SK-N-SH (cell line): ENCODE measurements around the gene ATXN10. TPM values are rescaled to one million over a fixed set of nuclear protein-coding genes. Genes with fewer than 3 reads are reported as not detected.

Experiments
- CTCF ChIA-PET: fragments of 300-600, 350-600 bp; formaldehyde crosslinking; extraction: SDS; loops from one replicate; lab custom pipeline; 2021; lab: Yijun Ruan, JAX
- POLR2A ChIA-PET: fragments of 350-600 bp; sonication (Branson Sonifier 250); formaldehyde crosslinking; extraction: SDS; loops from one replicate; lab custom pipeline; 2020; ENCODE audit warnings: antibody characterized with exemption, inconsistent platforms; lab: Yijun Ruan, JAX
- DNase-seq: peaks from one replicate; pipeline ENCODE4 v3.0.0; 2012
- H2AFZ ChIP-seq: fragments of 200-600 bp; sonication (generic); 2 replicates; pipeline ENCODE4 v1.8.1; 2016; ENCODE audit warnings: antibody characterized with exemption, mild to moderate bottlenecking, low read depth
- H3F3A ChIP-seq: fragments of 200-600 bp; sonication (generic); replicated peaks from 2 replicates; pipeline ENCODE3; 2016; ENCODE audit warnings: antibody characterized with exemption, mild to moderate bottlenecking; ENCODE audit not compliant: insufficient read depth
- H3K27ac ChIP-seq, 2 experiments: fragments of 200-500 bp in 1 of 2; fragments of 200-600 bp in 1 of 2; sonication (Bioruptor generic) in 1 of 2; sonication (generic), shearing (Covaris generic) in 1 of 2; 2 replicates each; pipeline versions ENCODE4 v1.5.1 to v1.6.1; 2014 to 2016; ENCODE audit warnings: low read depth in 2 of 2, inconsistent platforms in 1 of 2, low read length in 1 of 2, mild to moderate bottlenecking in 1 of 2, mixed read lengths in 1 of 2
- H3K27me3 ChIP-seq: fragments of 200-600 bp; sonication (generic), shearing (Covaris generic); 2 replicates; pipeline ENCODE4 v1.6.1; 2016; ENCODE audit warnings: mixed run types; ENCODE audit not compliant: insufficient read depth
- H3K36me3 ChIP-seq, 2 experiments: fragments of 200-500 bp in 1 of 2; fragments of 200-600 bp in 1 of 2; sonication (Bioruptor generic) in 1 of 2; sonication (generic) in 1 of 2; replicated peaks in 1 of 2; 2 replicates each; pipeline versions ENCODE3 to v1.5.1; 2014 to 2016; ENCODE audit warnings: low read length in 1 of 2, mild to moderate bottlenecking in 1 of 2; ENCODE audit not compliant: insufficient read depth in 2 of 2, control insufficient read depth in 1 of 2
- H3K4me1 ChIP-seq, 2 experiments: fragments of 200-500 bp in 1 of 2; fragments of 200-600 bp in 1 of 2; sonication (Bioruptor generic) in 1 of 2; sonication (generic), shearing (Covaris generic) in 1 of 2; 2 replicates each; pipeline versions ENCODE4 v1.5.1 to v1.6.1; 2014 to 2016; ENCODE audit warnings: low read depth in 1 of 2, low read length in 1 of 2, mixed run types in 1 of 2; ENCODE audit not compliant: insufficient read depth in 2 of 2, control insufficient read depth in 1 of 2
- H3K4me2 ChIP-seq: fragments of 200-600 bp; sonication (generic), shearing (Covaris generic); 2 replicates; pipeline ENCODE4 v1.6.1; 2017; ENCODE audit warnings: mixed run types
- H3K4me3 ChIP-seq, 2 experiments: fragments of 200-500 bp in 1 of 2; fragments of 200-600 bp in 1 of 2; sonication (Bioruptor generic) in 1 of 2; sonication (generic), shearing (Covaris generic) in 1 of 2; 2 replicates each; pipeline versions ENCODE4 v1.5.1 to v1.8.1; 2014 to 2016; ENCODE audit warnings: low read depth in 2 of 2, inconsistent platforms in 1 of 2, low read length in 1 of 2, mild to moderate bottlenecking in 1 of 2, mixed read lengths in 1 of 2, moderate library complexity in 1 of 2
- H3K79me2 ChIP-seq: fragments of 200-600 bp; sonication (generic); 2 replicates; pipeline ENCODE4 v1.8.1; 2017; ENCODE audit warnings: mild to moderate bottlenecking; ENCODE audit not compliant: insufficient read depth
- H3K9ac ChIP-seq: fragments of 200-600 bp; sonication (generic); 2 replicates; pipeline ENCODE4 v1.6.1; 2017; ENCODE audit warnings: mixed run types
- H3K9me2 ChIP-seq: fragments of 200-600 bp; sonication (generic); 2 replicates; pipeline ENCODE4 v1.6.1; 2017; ENCODE audit warnings: mixed run types
- H3K9me3 ChIP-seq: fragments of 200-600 bp; sonication (generic); 2 replicates; pipeline ENCODE4 v1.6.1; 2017; ENCODE audit warnings: mixed run types, mild to moderate bottlenecking, moderate library complexity
- H4K20me1 ChIP-seq: fragments of 200-600 bp; sonication (generic); 2 replicates; pipeline ENCODE4 v1.6.1; 2017; ENCODE audit warnings: mild to moderate bottlenecking, mixed run types; ENCODE audit not compliant: insufficient read depth
- EZH2phosphoT487 ChIP-seq: fragments of 200-600 bp; sonication (generic); IDR thresholded peaks from 2 replicates; pipeline ENCODE4 v1.6.1; 2017; ENCODE audit warnings: low read depth, mixed run types, mild to moderate bottlenecking, antibody characterized with exemption, moderate library complexity, borderline replicate concordance
- IRF3 ChIP-seq: fragments of 150-350 bp; IDR thresholded peaks from 2 replicates; pipeline ENCODE4 v1.6.1; 2016; ENCODE audit warnings: mild to moderate bottlenecking, low read depth, low read length
- JUND ChIP-seq: IDR thresholded peaks from 2 replicates; pipeline ENCODE4 v1.4.0; 2012
- MEF2A ChIP-seq: IDR thresholded peaks from 2 replicates; pipeline ENCODE4 v1.4.0; 2012; ENCODE audit warnings: low read depth, borderline replicate concordance
- MXI1 ChIP-seq: IDR thresholded peaks from 2 replicates; pipeline ENCODE4 v1.6.1; 2012; ENCODE audit warnings: mild to moderate bottlenecking, low read depth, low read length, improper control_type of control experiment
- NFIC ChIP-seq: IDR thresholded peaks from 2 replicates; pipeline ENCODE4 v1.4.0; 2012; ENCODE audit warnings: borderline replicate concordance
- POLR2AphosphoS5 ChIP-seq: IDR thresholded peaks from 2 replicates; pipeline ENCODE4 v1.6.1; 2012; ENCODE audit warnings: low read depth, low read length
- RCOR1 ChIP-seq: fragments of 150-350 bp; IDR thresholded peaks from 2 replicates; pipeline ENCODE4 v1.6.1; 2017; ENCODE audit warnings: antibody characterized with exemption, low read length
- RFX5 ChIP-seq: IDR thresholded peaks from 2 replicates; pipeline ENCODE4 v1.6.1; 2012; ENCODE audit warnings: mild to moderate bottlenecking, improper control_type of control experiment, low read length
- TAF1 ChIP-seq: IDR thresholded peaks from 2 replicates; pipeline ENCODE4 v1.6.1; 2012; ENCODE audit warnings: low read depth, mild to moderate bottlenecking, low read length, moderate library complexity, borderline replicate concordance
- YY1 ChIP-seq: IDR thresholded peaks from 2 replicates; pipeline ENCODE4 v1.4.0; 2012; ENCODE audit warnings: low read depth, mild to moderate bottlenecking
- WGBS: methylation state at CpG from one replicate; pipeline ENCODE4 v1.1.6; 2017; ENCODE audit warnings: low lambda C conversion rate; 5-methylcytosine and 5-hydroxymethylcytosine counted together
- polyA plus RNA-seq, 3 experiments: library from polyadenylated mRNA; depleted of rRNA; stranded (reverse); fragments of >200 nt; gene quantifications; 2 replicates each; pipeline ENCODE4 v1.2.3, GENCODE V29; 2012
- TF ChIP-seq, protein P1 (sequence below): IDR thresholded peaks from 2 replicates; pipeline ENCODE4; 2012
- TF ChIP-seq, protein P2 (sequence below): IDR thresholded peaks from 2 replicates; pipeline ENCODE4 v1.4.0; 2012; ENCODE audit warnings: low read depth, borderline replicate concordance

The ATXN10 gene
- polyA plus RNA-seq, 1 of the 3 experiments (the other 2 are of a cell fraction) = 202 TPM

- Histone ChIP-seq H2AFZ (no peak overlapping the region), H3K9me3 (no peaks in the 10 kb centered on the region), H4K20me1 (peaks cover 15% of the 10 kb centered on the region), H3K4me1 (no peaks in the 10 kb centered on the region; a peak in 1 of 4 replicates), H3K36me3 (peaks cover 18 to 56% of the 10 kb centered on the region in 2 experiments), H3K27ac (no peak overlapping the region), H3K4me3 (no peak overlapping the region), H3K27me3 (no peaks in the 10 kb centered on the region)
- DNase-seq = no peak
- WGBS = 93% methylated on average over 3 of the region's 3 CpGs
- ChIA-PET CTCF (no interaction called here), POLR2A (no interaction called here)
- TF ChIP-seq, protein P1, sequence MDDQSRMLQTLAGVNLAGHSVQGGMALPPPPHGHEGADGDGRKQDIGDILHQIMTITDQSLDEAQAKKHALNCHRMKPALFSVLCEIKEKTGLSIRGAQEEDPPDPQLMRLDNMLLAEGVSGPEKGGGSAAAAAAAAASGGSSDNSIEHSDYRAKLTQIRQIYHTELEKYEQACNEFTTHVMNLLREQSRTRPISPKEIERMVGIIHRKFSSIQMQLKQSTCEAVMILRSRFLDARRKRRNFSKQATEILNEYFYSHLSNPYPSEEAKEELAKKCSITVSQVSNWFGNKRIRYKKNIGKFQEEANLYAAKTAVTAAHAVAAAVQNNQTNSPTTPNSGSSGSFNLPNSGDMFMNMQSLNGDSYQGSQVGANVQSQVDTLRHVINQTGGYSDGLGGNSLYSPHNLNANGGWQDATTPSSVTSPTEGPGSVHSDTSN = no peak
- TF ChIP-seq IRF3 (no peak), TAF1 (no peak), MEF2A (no peak), EZH2phosphoT487 (no peak)
- TF ChIP-seq, all 33 proteins: peak for 0
- Histone ChIP-seq H3K4me2 (no peak overlapping the region), H3K9ac (no peak overlapping the region), H3F3A (peaks cover 3% of the 10 kb centered on the region), H3K79me2 (peaks cover 59% of the 10 kb centered on the region; the same call in 1 of the 2 replicates), H3K9me2 (no peaks in the 10 kb centered on the region)
These were observed 98.1 kb downstream of the ATXN10 start for GRCh38 chr22:45769569-45770210.

GRCh38 chr22:45770506-45770905 lies 98.9 kb downstream of the ATXN10 start:
- CTCF ChIA-PET = no interaction called here
- WGBS = 63% methylated on average over 3 of the region's 4 CpGs

More at GRCh38 chr22:45770506-45770905, 98.9 kb downstream of the ATXN10 start:
- H3K79me2 ChIP-seq = peaks cover 59% of the 10 kb centered on the region
- H3K9me3 ChIP-seq = no peaks in the 10 kb centered on the region
- no peak overlapping the region for H3K4me3 ChIP-seq
- peaks cover 15% of the 10 kb centered on the region for H4K20me1 ChIP-seq
- no peak overlapping the region for H2AFZ ChIP-seq
- no peak for DNase-seq
- TF ChIP-seq TAF1 = no peak
- TF ChIP-seq, protein P2, sequence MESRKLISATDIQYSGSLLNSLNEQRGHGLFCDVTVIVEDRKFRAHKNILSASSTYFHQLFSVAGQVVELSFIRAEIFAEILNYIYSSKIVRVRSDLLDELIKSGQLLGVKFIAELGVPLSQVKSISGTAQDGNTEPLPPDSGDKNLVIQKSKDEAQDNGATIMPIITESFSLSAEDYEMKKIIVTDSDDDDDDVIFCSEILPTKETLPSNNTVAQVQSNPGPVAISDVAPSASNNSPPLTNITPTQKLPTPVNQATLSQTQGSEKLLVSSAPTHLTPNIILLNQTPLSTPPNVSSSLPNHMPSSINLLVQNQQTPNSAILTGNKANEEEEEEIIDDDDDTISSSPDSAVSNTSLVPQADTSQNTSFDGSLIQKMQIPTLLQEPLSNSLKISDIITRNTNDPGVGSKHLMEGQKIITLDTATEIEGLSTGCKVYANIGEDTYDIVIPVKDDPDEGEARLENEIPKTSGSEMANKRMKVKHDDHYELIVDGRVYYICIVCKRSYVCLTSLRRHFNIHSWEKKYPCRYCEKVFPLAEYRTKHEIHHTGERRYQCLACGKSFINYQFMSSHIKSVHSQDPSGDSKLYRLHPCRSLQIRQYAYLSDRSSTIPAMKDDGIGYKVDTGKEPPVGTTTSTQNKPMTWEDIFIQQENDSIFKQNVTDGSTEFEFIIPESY = no peak
- TF ChIP-seq NFIC = no peak
- TF ChIP-seq YY1 = no peak
- TF ChIP-seq JUND = no peak
- no peak for TF ChIP-seq MXI1
- TF ChIP-seq POLR2AphosphoS5 = no peak
- TF ChIP-seq RCOR1 = no peak
- no peak for TF ChIP-seq RFX5
- peaks cover 11 to 51% of the 10 kb centered on the region in 2 experiments for H3K36me3 ChIP-seq
- H3K9me2 ChIP-seq = no peaks in the 10 kb centered on the region
- no peaks in the 10 kb centered on the region for H3K27me3 ChIP-seq
- no peak overlapping the region for H3K9ac ChIP-seq
- POLR2A ChIA-PET = no interaction called here
- no peak overlapping the region for H3K27ac ChIP-seq
- no peaks in the 10 kb centered on the region; a peak in 1 of 4 replicates for H3K4me1 ChIP-seq
- H3F3A ChIP-seq = peaks cover 3% of the 10 kb centered on the region
- no peak overlapping the region for H3K4me2 ChIP-seq
